ENCODE data around the gene RNPS1.

DNA sequence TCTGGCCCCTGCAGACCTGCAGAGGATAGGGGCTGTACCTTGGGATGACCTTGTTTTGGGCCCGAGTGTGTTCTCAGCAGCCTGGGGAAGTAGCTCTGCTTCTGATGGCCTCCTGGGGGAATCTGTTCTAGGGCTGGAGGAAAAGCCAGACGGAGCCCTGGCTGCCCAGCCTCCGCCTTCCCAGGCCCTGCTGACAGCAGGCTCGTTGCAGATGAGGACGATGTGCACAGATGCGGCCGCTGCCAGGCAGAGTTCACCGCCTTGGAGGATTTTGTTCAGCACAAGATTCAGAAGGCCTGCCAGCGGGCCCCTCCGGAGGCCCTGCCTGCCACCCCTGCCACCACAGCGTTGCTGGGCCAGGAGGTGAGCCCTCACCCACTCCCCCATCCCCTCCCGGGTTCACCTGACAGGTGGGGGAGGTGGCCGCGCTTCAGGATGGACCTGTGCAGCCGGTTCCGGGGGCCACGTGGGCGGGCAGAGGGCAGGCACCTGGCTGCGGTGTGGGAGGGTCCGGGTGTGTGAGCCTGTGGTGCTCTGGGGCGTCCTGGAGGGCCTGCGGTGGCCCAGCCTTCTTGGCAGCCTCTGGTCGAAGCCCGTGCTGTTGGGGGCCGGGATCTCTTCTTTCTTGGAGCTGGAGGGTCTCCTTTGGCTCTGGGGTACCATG lies 39.6 kb downstream of the RNPS1 start:
- TF ChIP-seq, protein P1, sequence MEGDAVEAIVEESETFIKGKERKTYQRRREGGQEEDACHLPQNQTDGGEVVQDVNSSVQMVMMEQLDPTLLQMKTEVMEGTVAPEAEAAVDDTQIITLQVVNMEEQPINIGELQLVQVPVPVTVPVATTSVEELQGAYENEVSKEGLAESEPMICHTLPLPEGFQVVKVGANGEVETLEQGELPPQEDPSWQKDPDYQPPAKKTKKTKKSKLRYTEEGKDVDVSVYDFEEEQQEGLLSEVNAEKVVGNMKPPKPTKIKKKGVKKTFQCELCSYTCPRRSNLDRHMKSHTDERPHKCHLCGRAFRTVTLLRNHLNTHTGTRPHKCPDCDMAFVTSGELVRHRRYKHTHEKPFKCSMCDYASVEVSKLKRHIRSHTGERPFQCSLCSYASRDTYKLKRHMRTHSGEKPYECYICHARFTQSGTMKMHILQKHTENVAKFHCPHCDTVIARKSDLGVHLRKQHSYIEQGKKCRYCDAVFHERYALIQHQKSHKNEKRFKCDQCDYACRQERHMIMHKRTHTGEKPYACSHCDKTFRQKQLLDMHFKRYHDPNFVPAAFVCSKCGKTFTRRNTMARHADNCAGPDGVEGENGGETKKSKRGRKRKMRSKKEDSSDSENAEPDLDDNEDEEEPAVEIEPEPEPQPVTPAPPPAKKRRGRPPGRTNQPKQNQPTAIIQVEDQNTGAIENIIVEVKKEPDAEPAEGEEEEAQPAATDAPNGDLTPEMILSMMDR (conservative IDR thresholded peaks at IDR 0.05 in 1 of 2, IDR thresholded peaks at IDR 0.05 in 1 of 2; ENCODE audit: extremely low read depth in 1 of 2, insufficient read depth in 1 of 2, low read depth in 1 of 2, low read length in 2 of 2) = no peak
- TF ChIP-seq EZH2 (IDR thresholded peaks at IDR 0.05; ENCODE audit: borderline replicate concordance, low read length) = no peak

Data from mammary epithelial cell (primary cell).